Right hindlimb (tissue), 1 donor: ENCODE data around the gene JAZF1.
"Not testable (repeated sequence)": the region's sequence is repeated elsewhere in the genome, so short reads cannot be mapped to it uniquely, and the experiment has no call there.

Experiments
- DNase-seq: peaks from one replicate; pipeline ENCODE4 v3.0.0-alpha.2; 2018

The JAZF1 gene

GRCh38 chr7:28032738-28033380, 147.7 kb downstream of the JAZF1 start:
- DNase-seq = no peak

GRCh38 chr7:28029051-28029450, 151.5 kb downstream of the JAZF1 start:
- DNase-seq = no peak

- no peak for DNase-seq
Measured at GRCh38 chr7:28028471-28028870, 152.1 kb downstream of the JAZF1 start.

GRCh38 chr7:28026237-28026636, 154.4 kb downstream of the JAZF1 start:
- DNase-seq = no peak

GRCh38 chr7:28024786-28025334, 155.7 kb downstream of the JAZF1 start:
- no peak for DNase-seq

GRCh38 chr7:28020302-28020940, 160.2 kb downstream of the JAZF1 start:
- peak; percentile 79 for DNase-seq

GRCh38 chr7:28018856-28019465, 161.6 kb downstream of the JAZF1 start:
- DNase-seq = no peak

GRCh38 chr7:28018446-28018845, 162.1 kb downstream of the JAZF1 start:
- no peak for DNase-seq

- no peak for DNase-seq
Measured at GRCh38 chr7:28018020-28018419, 162.6 kb downstream of the JAZF1 start.

- DNase-seq = no peak
Measured at GRCh38 chr7:28017372-28017771, 163.2 kb downstream of the JAZF1 start.

- DNase-seq = no peak
Measured at GRCh38 chr7:28016297-28016696, 164.3 kb downstream of the JAZF1 start.

GRCh38 chr7:28015169-28015568, 165.4 kb downstream of the JAZF1 start:
- DNase-seq = no peak

- DNase-seq = not testable (repeated sequence)
Measured at GRCh38 chr7:28014340-28014739, 166.3 kb downstream of the JAZF1 start.

GRCh38 chr7:28013441-28013840, 167.2 kb downstream of the JAZF1 start:
- DNase-seq = no peak

GRCh38 chr7:28013019-28013418, 167.6 kb downstream of the JAZF1 start:
- DNase-seq = no peak

GRCh38 chr7:28008911-28009310, 171.7 kb downstream of the JAZF1 start:
- DNase-seq = no peak

GRCh38 chr7:28008171-28008570, 172.4 kb downstream of the JAZF1 start:
- no peak for DNase-seq

GRCh38 chr7:28006491-28006890, 174.1 kb downstream of the JAZF1 start:
- no peak for DNase-seq

GRCh38 chr7:28005847-28006231, 174.8 kb downstream of the JAZF1 start:
- DNase-seq = no peak

GRCh38 chr7:28005075-28005846, 175.3 kb downstream of the JAZF1 start:
- DNase-seq = no peak

- DNase-seq = no peak
Measured at GRCh38 chr7:28003408-28003807, 177.2 kb downstream of the JAZF1 start.

GRCh38 chr7:28002638-28003037, 178.0 kb downstream of the JAZF1 start:
- no peak for DNase-seq

GRCh38 chr7:28001896-28002295, 178.7 kb downstream of the JAZF1 start:
- DNase-seq = no peak
